GM12874 (cell line): ENCODE data around the gene TLE2.

Experiments used
- TF ChIP-seq, protein P1 (sequence below): IDR thresholded peaks from 2 replicates; pipeline ENCODE4 v1.5.1; 2011; ENCODE audit warnings: low read depth, mild to moderate bottlenecking, control low read depth, low read length, moderate library complexity; ENCODE audit not compliant: insufficient read depth

The TLE2 gene

DNA sequence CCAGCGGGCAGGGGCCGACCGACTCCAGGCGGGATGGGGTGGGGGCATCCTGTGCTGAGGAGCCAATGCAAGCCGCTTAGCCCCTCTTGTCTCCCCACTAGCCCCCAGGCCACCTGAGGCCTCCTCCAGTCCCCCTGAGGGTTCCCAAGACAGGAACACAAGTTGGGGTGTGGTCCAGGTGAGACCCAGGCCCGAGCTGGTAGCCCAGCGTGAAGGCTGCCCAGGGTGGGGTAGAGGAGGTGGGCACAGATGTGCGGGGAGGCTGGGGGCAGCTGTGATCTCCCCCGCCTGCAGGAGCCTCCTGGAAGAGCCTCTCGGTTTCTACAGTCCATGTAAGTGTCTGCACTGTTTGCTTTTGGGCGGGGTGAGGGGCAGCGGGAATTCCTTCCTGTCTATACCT, 41.3 kb downstream of the TLE2 start:
- TF ChIP-seq, protein P1, sequence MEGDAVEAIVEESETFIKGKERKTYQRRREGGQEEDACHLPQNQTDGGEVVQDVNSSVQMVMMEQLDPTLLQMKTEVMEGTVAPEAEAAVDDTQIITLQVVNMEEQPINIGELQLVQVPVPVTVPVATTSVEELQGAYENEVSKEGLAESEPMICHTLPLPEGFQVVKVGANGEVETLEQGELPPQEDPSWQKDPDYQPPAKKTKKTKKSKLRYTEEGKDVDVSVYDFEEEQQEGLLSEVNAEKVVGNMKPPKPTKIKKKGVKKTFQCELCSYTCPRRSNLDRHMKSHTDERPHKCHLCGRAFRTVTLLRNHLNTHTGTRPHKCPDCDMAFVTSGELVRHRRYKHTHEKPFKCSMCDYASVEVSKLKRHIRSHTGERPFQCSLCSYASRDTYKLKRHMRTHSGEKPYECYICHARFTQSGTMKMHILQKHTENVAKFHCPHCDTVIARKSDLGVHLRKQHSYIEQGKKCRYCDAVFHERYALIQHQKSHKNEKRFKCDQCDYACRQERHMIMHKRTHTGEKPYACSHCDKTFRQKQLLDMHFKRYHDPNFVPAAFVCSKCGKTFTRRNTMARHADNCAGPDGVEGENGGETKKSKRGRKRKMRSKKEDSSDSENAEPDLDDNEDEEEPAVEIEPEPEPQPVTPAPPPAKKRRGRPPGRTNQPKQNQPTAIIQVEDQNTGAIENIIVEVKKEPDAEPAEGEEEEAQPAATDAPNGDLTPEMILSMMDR, result no peak

DNA sequence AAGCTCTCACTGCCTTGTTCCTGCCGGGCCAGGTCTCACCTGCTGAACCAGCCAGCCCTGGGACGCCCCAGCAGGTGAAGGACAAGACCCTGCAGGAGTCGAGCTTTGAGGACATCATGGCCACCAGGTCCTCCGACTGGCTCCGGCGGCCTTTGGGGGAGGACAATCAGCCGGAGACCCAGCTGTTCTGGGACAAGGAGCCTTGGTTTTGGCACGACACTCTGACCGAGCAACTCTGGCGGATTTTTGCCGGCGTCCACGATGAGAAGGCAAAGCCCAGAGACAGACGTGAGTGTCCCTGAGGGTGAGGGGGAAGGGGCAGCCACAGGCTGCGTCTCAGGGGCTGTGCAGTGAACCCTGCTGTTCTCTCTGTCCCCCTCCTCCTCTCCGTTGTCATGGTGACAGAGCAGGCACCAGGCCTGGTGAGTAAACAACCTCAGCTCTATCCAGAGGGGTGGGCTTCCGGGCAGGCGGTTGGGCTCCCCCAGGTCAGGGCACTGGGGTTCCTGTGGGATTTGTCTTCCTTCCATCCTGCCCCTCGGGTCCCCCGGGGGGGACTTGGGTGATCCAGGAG, 42.0 kb downstream of the TLE2 start:
- TF ChIP-seq, protein P1, result no peak

DNA sequence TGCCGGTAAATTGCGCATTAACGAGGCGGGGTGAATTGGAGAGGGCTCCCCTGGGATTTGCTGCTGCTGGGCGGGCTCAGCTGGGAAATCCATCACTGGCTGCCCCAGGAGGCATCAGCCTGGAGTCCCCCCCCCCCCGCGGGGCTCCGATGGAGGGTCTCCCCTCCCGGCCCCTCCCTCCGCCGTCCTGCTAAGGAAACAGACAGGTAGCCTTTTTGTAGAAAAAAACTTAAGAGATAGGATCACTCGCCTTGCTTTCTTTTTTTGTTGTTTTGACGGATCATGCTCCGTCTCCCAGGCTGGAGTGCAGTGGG, 44.9 kb downstream of the TLE2 start:
- TF ChIP-seq, protein P1, result no peak

DNA sequence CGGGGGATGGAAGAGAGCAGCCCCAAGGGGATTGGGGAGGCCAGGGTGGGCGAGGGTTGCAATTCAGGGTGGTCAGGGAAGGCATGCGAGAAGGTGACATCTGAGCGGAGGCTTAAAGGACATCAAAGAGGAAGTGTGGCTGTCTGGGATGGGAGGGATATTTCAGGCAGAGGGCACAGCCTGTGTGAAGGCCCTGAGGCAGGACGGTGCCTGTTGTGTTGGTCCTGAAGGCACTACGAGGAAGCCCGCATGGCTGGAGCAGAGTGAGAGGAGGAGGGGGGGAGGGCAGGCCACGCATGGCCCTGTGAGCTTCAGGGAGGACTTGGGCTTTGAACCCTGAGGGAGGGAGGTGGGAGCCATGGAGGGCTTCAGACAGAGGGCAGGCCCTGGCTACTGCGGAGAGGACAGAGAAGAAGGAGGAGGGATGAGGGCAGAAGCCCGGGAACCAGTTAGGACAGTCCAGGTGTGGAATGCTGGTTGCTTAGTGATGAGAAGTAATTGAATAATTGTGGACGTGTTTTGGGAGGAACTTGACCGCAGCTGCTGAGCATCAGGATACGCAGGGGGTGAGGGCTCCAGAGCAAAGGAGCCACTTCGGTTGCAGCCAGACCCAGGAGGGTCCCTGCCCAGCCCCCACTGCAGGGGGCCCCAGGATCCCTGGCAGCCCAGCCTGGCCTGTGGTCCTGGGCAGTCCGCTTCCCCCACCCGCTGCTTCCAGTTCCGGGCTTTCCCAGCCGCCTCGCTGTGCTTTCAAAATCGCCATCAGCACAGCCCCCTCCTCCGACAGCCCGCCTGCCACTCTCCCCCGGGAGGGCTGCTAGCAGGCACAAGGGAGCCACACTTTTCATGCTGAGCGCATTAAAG, 45.5 kb downstream of the TLE2 start:
- TF ChIP-seq, protein P1, result no peak

DNA sequence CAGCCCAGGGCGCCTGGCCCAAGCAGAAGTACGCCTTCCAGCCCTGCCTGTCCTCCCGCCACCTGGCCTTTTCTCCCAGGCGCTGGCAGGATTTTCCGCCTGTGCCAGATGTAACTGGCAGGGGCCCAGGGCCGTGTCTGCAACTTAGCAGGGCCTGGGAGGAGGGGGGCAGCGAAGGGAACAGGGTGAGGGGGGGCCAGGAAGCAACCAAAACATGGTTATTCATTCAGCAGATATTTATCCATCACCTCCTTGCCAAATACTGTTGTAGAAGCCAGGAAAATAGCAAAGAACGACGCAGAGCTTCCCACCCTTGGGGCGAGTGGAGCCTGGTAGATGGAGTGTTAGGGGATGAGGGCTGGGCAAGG, 46.1 kb downstream of the TLE2 start:
- TF ChIP-seq, protein P1, result no peak

DNA sequence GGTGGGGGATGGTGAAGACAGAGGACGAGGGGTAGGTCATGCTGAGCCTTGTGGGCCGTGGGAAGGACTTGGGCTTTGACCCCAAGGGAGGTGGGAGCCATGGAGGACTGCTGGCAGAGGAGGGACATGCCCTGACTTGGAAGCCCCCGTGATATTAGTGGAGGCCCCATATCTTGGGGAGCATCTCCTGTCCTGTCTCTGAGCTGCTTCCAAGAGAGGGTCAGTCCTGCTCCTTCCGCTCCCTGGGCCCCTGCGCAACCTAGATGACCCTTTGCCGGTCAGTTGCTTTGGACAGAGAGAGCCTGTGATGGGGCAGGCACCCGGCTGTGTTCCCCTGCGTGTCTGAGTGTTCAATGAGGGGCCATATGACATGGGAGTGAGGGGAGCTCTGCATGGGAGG, 46.5 kb downstream of the TLE2 start:
- TF ChIP-seq, protein P1, result no peak

DNA sequence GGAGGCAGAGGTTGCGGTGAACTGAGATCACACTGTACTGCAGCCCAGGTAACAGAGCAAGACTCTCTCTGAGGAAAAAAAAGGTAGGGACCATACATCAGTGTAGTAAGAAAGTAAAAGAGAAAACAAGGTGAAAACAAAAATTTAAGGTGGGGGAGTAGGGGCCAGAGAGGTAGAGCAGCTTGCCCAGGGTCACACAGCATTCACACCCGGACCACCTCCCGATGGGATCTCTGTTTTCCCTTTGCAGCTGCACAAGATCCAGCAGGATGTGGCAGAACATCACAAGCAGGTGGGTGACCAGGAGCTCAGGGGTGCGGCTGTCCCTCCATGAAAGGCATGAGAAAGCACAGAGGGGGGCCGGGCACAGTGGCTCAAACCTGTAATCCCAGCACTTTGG, 47.2 kb downstream of the TLE2 start:
- TF ChIP-seq, protein P1, result no peak
